Measurements from ENCODE around the gene SERPINA5.

The SERPINA5 gene

GRCh38 chr14:94623856-94624499 lies 42.8 kb downstream of the SERPINA5 start:
- DNase-seq (ENCODE audit: insufficient read length, low spot score) (no peak), FAIRE-seq (no peak)
- no peak for TF ChIP-seq POU2F2 (IDR thresholded peaks at IDR 0.05; ENCODE audit: low read depth, low read length)
- no peak for TF ChIP-seq SPI1 (IDR thresholded peaks at IDR 0.05; ENCODE audit: low read depth, low read length)
- TF ChIP-seq TAF1 (IDR thresholded peaks at IDR 0.05; ENCODE audit: low read depth, low read length): no peak
- no peak for TF ChIP-seq PAX5 (IDR thresholded peaks at IDR 0.05; ENCODE audit: insufficient read depth, low read length, severe bottlenecking)
- TF ChIP-seq POLR2A (IDR thresholded peaks at IDR 0.05; ENCODE audit: low read depth, low read length): no peak
- TF ChIP-seq POLR2AphosphoS5 (IDR thresholded peaks at IDR 0.05; ENCODE audit: low read depth, low read length): no peak

GRCh38 chr14:94624537-94625352 lies 43.5 kb downstream of the SERPINA5 start:
- no peak for DNase-seq (ENCODE audit: insufficient read length, low spot score)
- FAIRE-seq: no peak
- TF ChIP-seq POLR2A (IDR thresholded peaks at IDR 0.05; ENCODE audit: low read depth, low read length) (no peak), TAF1 (IDR thresholded peaks at IDR 0.05; ENCODE audit: low read depth, low read length) (no peak), SPI1 (IDR thresholded peaks at IDR 0.05; ENCODE audit: low read depth, low read length) (no peak), POLR2AphosphoS5 (IDR thresholded peaks at IDR 0.05; ENCODE audit: low read depth, low read length) (no peak), PAX5 (IDR thresholded peaks at IDR 0.05; ENCODE audit: insufficient read depth, low read length, severe bottlenecking) (no peak), POU2F2 (IDR thresholded peaks at IDR 0.05; ENCODE audit: low read depth, low read length) (no peak)

GRCh38 chr14:94625353-94625635 lies 44.1 kb downstream of the SERPINA5 start:
- TF ChIP-seq POLR2A (IDR thresholded peaks at IDR 0.05; ENCODE audit: low read depth, low read length) (no peak), PAX5 (IDR thresholded peaks at IDR 0.05; ENCODE audit: insufficient read depth, low read length, severe bottlenecking) (no peak), SPI1 (IDR thresholded peaks at IDR 0.05; ENCODE audit: low read depth, low read length) (no peak), POU2F2 (IDR thresholded peaks at IDR 0.05; ENCODE audit: low read depth, low read length) (no peak), TAF1 (IDR thresholded peaks at IDR 0.05; ENCODE audit: low read depth, low read length) (no peak), POLR2AphosphoS5 (IDR thresholded peaks at IDR 0.05; ENCODE audit: low read depth, low read length) (no peak)
- FAIRE-seq (no peak), DNase-seq (ENCODE audit: insufficient read length, low spot score) (no peak)

- TF ChIP-seq SPI1 (IDR thresholded peaks at IDR 0.05; ENCODE audit: low read depth, low read length) (no peak), PAX5 (IDR thresholded peaks at IDR 0.05; ENCODE audit: insufficient read depth, low read length, severe bottlenecking) (no peak), POU2F2 (IDR thresholded peaks at IDR 0.05; ENCODE audit: low read depth, low read length) (no peak), POLR2A (IDR thresholded peaks at IDR 0.05; ENCODE audit: low read depth, low read length) (no peak), TAF1 (IDR thresholded peaks at IDR 0.05; ENCODE audit: low read depth, low read length) (no peak), POLR2AphosphoS5 (IDR thresholded peaks at IDR 0.05; ENCODE audit: low read depth, low read length) (no peak)
- FAIRE-seq (no peak), DNase-seq (ENCODE audit: insufficient read length, low spot score) (no peak)
Measured at GRCh38 chr14:94628578-94628977, 47.4 kb downstream of the SERPINA5 start.

- FAIRE-seq (no peak), DNase-seq (ENCODE audit: insufficient read length, low spot score) (no peak)
- TF ChIP-seq TAF1 (IDR thresholded peaks at IDR 0.05; ENCODE audit: low read depth, low read length): no peak
- no peak for TF ChIP-seq PAX5 (IDR thresholded peaks at IDR 0.05; ENCODE audit: insufficient read depth, low read length, severe bottlenecking)
- no peak for TF ChIP-seq POLR2A (IDR thresholded peaks at IDR 0.05; ENCODE audit: low read depth, low read length)
Measured at GRCh38 chr14:94630396-94630795, 49.2 kb downstream of the SERPINA5 start.

GRCh38 chr14:94631050-94631449 lies 49.8 kb downstream of the SERPINA5 start:
- no peak for FAIRE-seq

GRCh38 chr14:94631536-94632304 lies 50.5 kb downstream of the SERPINA5 start:
- TF ChIP-seq POLR2A (IDR thresholded peaks at IDR 0.05; ENCODE audit: low read depth, low read length): no peak
- TF ChIP-seq PAX5 (IDR thresholded peaks at IDR 0.05; ENCODE audit: insufficient read depth, low read length, severe bottlenecking): no peak
- TF ChIP-seq TAF1 (IDR thresholded peaks at IDR 0.05; ENCODE audit: low read depth, low read length): no peak
- TF ChIP-seq POU2F2 (IDR thresholded peaks at IDR 0.05; ENCODE audit: low read depth, low read length): no peak
- TF ChIP-seq SPI1 (IDR thresholded peaks at IDR 0.05; ENCODE audit: low read depth, low read length): no peak
- TF ChIP-seq POLR2AphosphoS5 (IDR thresholded peaks at IDR 0.05; ENCODE audit: low read depth, low read length): no peak
- FAIRE-seq: no peak
- DNase-seq (ENCODE audit: insufficient read length, low spot score): no peak

More at GRCh38 chr14:94631050-94631449, 49.8 kb downstream of the SERPINA5 start:
- TF ChIP-seq POU2F2 (IDR thresholded peaks at IDR 0.05; ENCODE audit: low read depth, low read length) (no peak), PAX5 (IDR thresholded peaks at IDR 0.05; ENCODE audit: insufficient read depth, low read length, severe bottlenecking) (no peak), SPI1 (IDR thresholded peaks at IDR 0.05; ENCODE audit: low read depth, low read length) (no peak), TAF1 (IDR thresholded peaks at IDR 0.05; ENCODE audit: low read depth, low read length) (no peak), POLR2A (IDR thresholded peaks at IDR 0.05; ENCODE audit: low read depth, low read length) (no peak), POLR2AphosphoS5 (IDR thresholded peaks at IDR 0.05; ENCODE audit: low read depth, low read length) (no peak)
- no peak for DNase-seq (ENCODE audit: insufficient read length, low spot score)

GRCh38 chr14:94632305-94632590 lies 51.0 kb downstream of the SERPINA5 start:
- FAIRE-seq: no peak
- TF ChIP-seq PAX5 (IDR thresholded peaks at IDR 0.05; ENCODE audit: insufficient read depth, low read length, severe bottlenecking) (no peak), POU2F2 (IDR thresholded peaks at IDR 0.05; ENCODE audit: low read depth, low read length) (no peak), POLR2A (IDR thresholded peaks at IDR 0.05; ENCODE audit: low read depth, low read length) (no peak), TAF1 (IDR thresholded peaks at IDR 0.05; ENCODE audit: low read depth, low read length) (no peak)

GRCh38 chr14:94633121-94633520 lies 51.9 kb downstream of the SERPINA5 start:
- DNase-seq (ENCODE audit: insufficient read length, low spot score): no peak
- no peak for TF ChIP-seq POU2F2 (IDR thresholded peaks at IDR 0.05; ENCODE audit: low read depth, low read length)
- no peak for TF ChIP-seq TAF1 (IDR thresholded peaks at IDR 0.05; ENCODE audit: low read depth, low read length)
- no peak for TF ChIP-seq POLR2A (IDR thresholded peaks at IDR 0.05; ENCODE audit: low read depth, low read length)
- no peak for TF ChIP-seq PAX5 (IDR thresholded peaks at IDR 0.05; ENCODE audit: insufficient read depth, low read length, severe bottlenecking)
- no peak for TF ChIP-seq SPI1 (IDR thresholded peaks at IDR 0.05; ENCODE audit: low read depth, low read length)
- no peak for TF ChIP-seq POLR2AphosphoS5 (IDR thresholded peaks at IDR 0.05; ENCODE audit: low read depth, low read length)
- FAIRE-seq: no peak

More at GRCh38 chr14:94632305-94632590, 51.0 kb downstream of the SERPINA5 start:
- DNase-seq (ENCODE audit: insufficient read length, low spot score): no peak

All from GM12891 (cell line).